Measurements from ENCODE around the gene ST3GAL5. TPM values are rescaled to one million over a fixed set of nuclear protein-coding genes. Genes with fewer than 3 reads are reported as not detected.
A peak's percentile ranks its signal among the peaks of the same experiment; 100 is the strongest.

ST3GAL5 gene
- polyA plus RNA-seq, 1 of the 3 experiments (the other 2 are of a cell fraction): 37.6 TPM

- Histone ChIP-seq H4K20me1 (ENCODE audit: insufficient read depth) (no peaks in the 10 kb centered on the region; the same call in 1 of the 2 replicates), H3K4me2 (peak overlapping the region; percentile 82), H3K79me2 (ENCODE audit: insufficient read depth) (peaks cover 29% of the 10 kb centered on the region), H3K4me1 (ENCODE audit: control insufficient read depth in 1 of 2, insufficient read depth in 2 of 2, low read depth in 1 of 2, low read length in 1 of 2) (peaks cover 18 to 34% of the 10 kb centered on the region in 2 experiments), H3K27ac (ENCODE audit: low read depth in 2 of 2, low read length in 1 of 2) (peak overlapping the region; percentile 60 to 72; a peak in 3 of 4 replicates), H2AFZ (ENCODE audit: low read depth) (peak overlapping the region; percentile 89), H3K4me3 (ENCODE audit: low read depth in 2 of 2, low read length in 1 of 2) (peak overlapping the region; percentile 71 to 73), H3K9ac (peak overlapping the region; percentile 65), H3K9me3 (no peaks in the 10 kb centered on the region), H3K36me3 (replicated peaks in 1 of 2; ENCODE audit: control insufficient read depth in 1 of 2, insufficient read depth in 2 of 2, low read length in 1 of 2) (no peaks in the 10 kb centered on the region), H3F3A (replicated peaks; ENCODE audit: insufficient read depth) (peaks cover 36% of the 10 kb centered on the region), H3K27me3 (ENCODE audit: insufficient read depth) (no peaks in the 10 kb centered on the region), H3K9me2 (no peaks in the 10 kb centered on the region)
- no peak for DNase-seq
- WGBS (ENCODE audit: low lambda C conversion rate): 62% methylated on average over 22 of the region's 22 CpGs
- ChIA-PET POLR2A (no interaction called here), CTCF (interaction anchor here (0.6 to 6.2 kb wide), 48 partner anchors 11 to 199 kb away, joined by 3 to 120 read pairs (median 5); no protein-coding TSS in a partner anchor)
- TF ChIP-seq SIN3A (IDR thresholded peaks at IDR 0.05; ENCODE audit: borderline replicate concordance, low read depth, low read length) (no peak), FOSL2 (IDR thresholded peaks at IDR 0.05; ENCODE audit: borderline replicate concordance, low read depth) (no peak), MXI1 (IDR thresholded peaks at IDR 0.05; ENCODE audit: low read depth, low read length) (0 out of 2 replicates have a peak, but pooled peaks have one; percentile 11), USF2 (IDR thresholded peaks at IDR 0.05; ENCODE audit: borderline replicate concordance, low read depth, low read length) (no peak)
Measured at GRCh38 chr2:85889627-85890281, 964 bp upstream of the ST3GAL5 start.

- peaks cover 13 to 24% of the 10 kb centered on the region in 2 experiments for H3K4me1 ChIP-seq (ENCODE audit: control insufficient read depth in 1 of 2, insufficient read depth in 2 of 2, low read depth in 1 of 2, low read length in 1 of 2)
- 3% methylated on average over 24 of the region's 47 CpGs for WGBS (ENCODE audit: low lambda C conversion rate)
- CTCF ChIA-PET: interaction anchor here (0.6 to 6.2 kb wide), 40 partner anchors 9 to 568 kb away, joined by 3 to 120 read pairs (median 5); no protein-coding TSS in a partner anchor
Measured at GRCh38 chr2:85888020-85888683, 638 bp downstream of the ST3GAL5 start.

More at GRCh38 chr2:85888020-85888683, 638 bp downstream of the ST3GAL5 start:
- no peaks in the 10 kb centered on the region for H3K9me2 ChIP-seq
- H3K9me3 ChIP-seq: no peaks in the 10 kb centered on the region
- peaks cover 43% of the 10 kb centered on the region for H3K79me2 ChIP-seq (ENCODE audit: insufficient read depth)
- peak; percentile 46 for DNase-seq
- peak overlapping the region; percentile 91 for H3K4me2 ChIP-seq
- H3K4me3 ChIP-seq (ENCODE audit: low read depth in 2 of 2, low read length in 1 of 2): peak overlapping the region; percentile 71 to 73
- TF ChIP-seq FOSL2 (IDR thresholded peaks at IDR 0.05; ENCODE audit: borderline replicate concordance, low read depth): no peak
- no peak for TF ChIP-seq CTCF (IDR thresholded peaks at IDR 0.05)
- TF ChIP-seq RCOR1 (IDR thresholded peaks at IDR 0.05; ENCODE audit: low read length): no peak
- no peak for TF ChIP-seq MXI1 (IDR thresholded peaks at IDR 0.05; ENCODE audit: low read depth, low read length)
- no peak for TF ChIP-seq RXRA (IDR thresholded peaks at IDR 0.05; ENCODE audit: borderline replicate concordance, low read depth)
- no peak for TF ChIP-seq JUND (IDR thresholded peaks at IDR 0.05)
- no peak for TF ChIP-seq EP300 (IDR thresholded peaks at IDR 0.05; ENCODE audit: borderline replicate concordance in 1 of 2, low read depth in 1 of 2, low read length in 1 of 2)
- no peak for TF ChIP-seq IRF3 (IDR thresholded peaks at IDR 0.05; ENCODE audit: low read depth, low read length)
- TF ChIP-seq RAD21 (IDR thresholded peaks at IDR 0.05; ENCODE audit: low read length): no peak
- TF ChIP-seq FOXM1 (IDR thresholded peaks at IDR 0.05; ENCODE audit: low read depth): no peak
- TF ChIP-seq SIN3A (IDR thresholded peaks at IDR 0.05; ENCODE audit: borderline replicate concordance, low read depth, low read length): no peak
- TF ChIP-seq, protein P1, sequence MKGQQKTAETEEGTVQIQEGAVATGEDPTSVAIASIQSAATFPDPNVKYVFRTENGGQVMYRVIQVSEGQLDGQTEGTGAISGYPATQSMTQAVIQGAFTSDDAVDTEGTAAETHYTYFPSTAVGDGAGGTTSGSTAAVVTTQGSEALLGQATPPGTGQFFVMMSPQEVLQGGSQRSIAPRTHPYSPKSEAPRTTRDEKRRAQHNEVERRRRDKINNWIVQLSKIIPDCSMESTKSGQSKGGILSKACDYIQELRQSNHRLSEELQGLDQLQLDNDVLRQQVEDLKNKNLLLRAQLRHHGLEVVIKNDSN (IDR thresholded peaks at IDR 0.05; ENCODE audit: borderline replicate concordance, low read depth): no peak
- TF ChIP-seq MAX (IDR thresholded peaks at IDR 0.05; ENCODE audit: low read depth): no peak
- no peak for TF ChIP-seq EZH2phosphoT487 (IDR thresholded peaks at IDR 0.05; ENCODE audit: borderline replicate concordance, low read depth)
- POLR2A ChIA-PET: no interaction called here
- H3F3A ChIP-seq (replicated peaks; ENCODE audit: insufficient read depth): peaks cover 25% of the 10 kb centered on the region
- H3K9ac ChIP-seq: peak overlapping the region; percentile 65
- H2AFZ ChIP-seq (ENCODE audit: low read depth): peak overlapping the region; percentile 44
- no peaks in the 10 kb centered on the region for H3K36me3 ChIP-seq (replicated peaks in 1 of 2; ENCODE audit: control insufficient read depth in 1 of 2, insufficient read depth in 2 of 2, low read length in 1 of 2)
- H3K27ac ChIP-seq (ENCODE audit: low read depth in 2 of 2, low read length in 1 of 2): peak overlapping the region; percentile 57 to 70; a peak in 2 of 4 replicates
- no peaks in the 10 kb centered on the region; the same call in 1 of the 2 replicates for H4K20me1 ChIP-seq (ENCODE audit: insufficient read depth)
- H3K27me3 ChIP-seq (ENCODE audit: insufficient read depth): no peaks in the 10 kb centered on the region
